Keratinocyte (primary cell): Measurements from ENCODE around the gene FBXO7. TPM values are rescaled to one million over a fixed set of nuclear protein-coding genes. Genes with fewer than 3 reads are reported as not detected.
A peak's percentile ranks its signal among the peaks of the same experiment; 100 is the strongest.

Experiments used
- DNase-seq: peaks from one replicate; pipeline ENCODE4 v3.0.0-alpha.2; 2011; ENCODE audit warnings: low read depth, missing footprints, low spot score
- FAIRE-seq: peaks from 2 replicates; lab custom pipeline; 2011; peaks lifted over from hg19 to GRCh38; lab: Jason Lieb, UNC
- H2AFZ ChIP-seq: 2 replicates; pipeline ENCODE4 v1.6.0; 2012; ENCODE audit warnings: low read length, control low read depth, inconsistent platforms; ENCODE audit not compliant: control insufficient read depth
- H3K27ac ChIP-seq: 2 replicates; pipeline ENCODE4 v1.5.1; 2011; ENCODE audit warnings: low read length; ENCODE audit not compliant: control insufficient read depth, insufficient read depth
- H3K27me3 ChIP-seq: 3 replicates; pipeline ENCODE4 v1.6.0; 2011; ENCODE audit warnings: low read length; ENCODE audit not compliant: control insufficient read depth, insufficient read depth; ENCODE audit errors: extremely low read depth
- H3K36me3 ChIP-seq, 2 experiments: 2 replicates in 1 of 2; 3 replicates in 1 of 2; pipeline ENCODE4 v1.5.1; 2011; ENCODE audit warnings: low read length in 2 of 2, mild to moderate bottlenecking in 1 of 2; ENCODE audit not compliant: control insufficient read depth in 2 of 2, insufficient read depth in 2 of 2; ENCODE audit errors: extremely low read depth in 1 of 2
- H3K4me1 ChIP-seq: 3 replicates; pipeline ENCODE4 v1.5.1; 2011; ENCODE audit warnings: low read length; ENCODE audit not compliant: control insufficient read depth, insufficient read depth; ENCODE audit errors: extremely low read depth
- H3K4me2 ChIP-seq: 3 replicates; pipeline ENCODE4 v1.6.0; 2011; ENCODE audit warnings: low read depth, low read length; ENCODE audit not compliant: control insufficient read depth, insufficient read depth; ENCODE audit errors: extremely low read depth
- H3K4me3 ChIP-seq, 3 experiments: fragments of 200-600 bp in 1 of 3; sonication (generic) in 1 of 3; 2 replicates in 2 of 3; 3 replicates in 1 of 3; pipeline ENCODE4 v1.5.1; 2011 to 2016; ENCODE audit warnings: low read length in 3 of 3, mild to moderate bottlenecking in 3 of 3, control low read depth in 2 of 3, inconsistent platforms in 1 of 3, low read depth in 1 of 3, mixed read lengths in 1 of 3, mixed run types in 1 of 3, moderate library complexity in 1 of 3; ENCODE audit not compliant: control insufficient read depth in 2 of 3, insufficient read depth in 2 of 3; ENCODE audit errors: extremely low read depth in 1 of 3
- H3K79me2 ChIP-seq: 2 replicates; pipeline ENCODE4 v1.6.0; 2012; ENCODE audit warnings: low read length; ENCODE audit not compliant: control insufficient read depth, insufficient read depth
- H3K9ac ChIP-seq: 3 replicates; pipeline ENCODE4 v1.6.0; 2011; ENCODE audit warnings: low read length; ENCODE audit not compliant: control insufficient read depth, insufficient read depth; ENCODE audit errors: extremely low read depth
- H3K9me1 ChIP-seq: 3 replicates; pipeline ENCODE4 v1.6.0; 2011; ENCODE audit warnings: low read length; ENCODE audit not compliant: control insufficient read depth, insufficient read depth; ENCODE audit errors: extremely low read depth
- H3K9me3 ChIP-seq: 2 replicates; pipeline ENCODE4 v1.5.1; 2012; ENCODE audit warnings: low read depth, low read length; ENCODE audit not compliant: control insufficient read depth
- H4K20me1 ChIP-seq: 3 replicates; pipeline ENCODE4 v1.6.0; 2011; ENCODE audit warnings: low read length; ENCODE audit not compliant: control insufficient read depth, insufficient read depth; ENCODE audit errors: extremely low read depth
- CTCF ChIP-seq, 3 experiments: IDR thresholded peaks in 1 of 3; conservative IDR thresholded peaks in 1 of 3; optimal IDR thresholded peaks in 1 of 3; 2 replicates in 2 of 3; 3 replicates in 1 of 3; pipeline versions ENCODE3 to v1.5.1; 2011; ENCODE audit warnings: low read length in 3 of 3, mild to moderate bottlenecking in 3 of 3, moderate library complexity in 2 of 3, control low read depth in 1 of 3, inconsistent platforms in 1 of 3; ENCODE audit not compliant: insufficient read depth in 2 of 3; ENCODE audit errors: extremely low read depth in 1 of 3
- EZH2 ChIP-seq: IDR thresholded peaks from one replicate; pipeline ENCODE4 v1.6.1; 2012; ENCODE audit warnings: inconsistent platforms, mild to moderate bottlenecking, low read length, moderate library complexity
- dilution Hi-C: fragments of 300-500 bp; cut with MboI; formaldehyde crosslinking; loops from one replicate; pipeline ENCODE4 v1.7.0; 2020; ENCODE audit warnings: low sequenced_read_pairs; ENCODE audit not compliant: extremely low pct_ligation_motif_present
- polyA plus RNA-seq, 5 experiments: library from polyadenylated mRNA; depleted of rRNA in 3 of 5; stranded (reverse) in 3 of 5; stranded (forward) in 1 of 5; unstranded in 1 of 5; fragments of >200 nt; gene quantifications; 1 replicate in 1 of 5; 2 replicates in 3 of 5; 3 replicates in 1 of 5; pipeline versions ENCODE4 v1.2.1 to v1.2.3, GENCODE V29; 2011 to 2012; ENCODE audit warnings: missing spikeins in 2 of 5, low read depth in 1 of 5, low replicate concordance in 1 of 5

The FBXO7 gene
- polyA plus RNA-seq, 1 donor (not counting 4 experiments of a cell fraction or from before 2014, with no cell fraction given), result 106 TPM

GRCh38 chr22:32482708-32483107 is 8.1 kb downstream of the FBXO7 start:
- peaks cover 64% of the 10 kb centered on the region for H3K79me2 ChIP-seq
- no peak overlapping the region for H3K4me3 ChIP-seq
- DNase-seq (no peak), FAIRE-seq (peak; percentile 92)
- H3K9me1 ChIP-seq, result peaks cover 3% of the 10 kb centered on the region
- dilution Hi-C loops, result no loop called here
- peaks cover 14% of the 10 kb centered on the region for H3K4me1 ChIP-seq
- no peak overlapping the region for H3K4me2 ChIP-seq
- H2AFZ ChIP-seq, result no peak overlapping the region
- peaks cover 19% of the 10 kb centered on the region for H4K20me1 ChIP-seq
- no peak for TF ChIP-seq CTCF (optimal IDR thresholded peaks at IDR 0.05 in 1 of 3, IDR thresholded peaks at IDR 0.05 in 1 of 3, conservative IDR thresholded peaks at IDR 0.05 in 1 of 3; ENCODE audit: extremely low read depth in 1 of 3, insufficient read depth in 2 of 3, low read length in 3 of 3)
- TF ChIP-seq EZH2, result no peak
- no peak overlapping the region for H3K9ac ChIP-seq
- H3K36me3 ChIP-seq, result peaks cover 14 to 20% of the 10 kb centered on the region in 2 experiments
- H3K27me3 ChIP-seq, result no peaks in the 10 kb centered on the region
- H3K27ac ChIP-seq, result no peak overlapping the region
- no peaks in the 10 kb centered on the region for H3K9me3 ChIP-seq

GRCh38 chr22:32486656-32487390 is 12.2 kb downstream of the FBXO7 start:
- TF ChIP-seq CTCF (optimal IDR thresholded peaks at IDR 0.05 in 1 of 3, IDR thresholded peaks at IDR 0.05 in 1 of 3, conservative IDR thresholded peaks at IDR 0.05 in 1 of 3; ENCODE audit: extremely low read depth in 1 of 3, insufficient read depth in 2 of 3, low read length in 3 of 3), result no peak
- peaks cover 15 to 21% of the 10 kb centered on the region in 2 experiments for H3K36me3 ChIP-seq
- no peak for DNase-seq
- dilution Hi-C loops, result no loop called here
- peaks cover 13% of the 10 kb centered on the region for H3K4me1 ChIP-seq
- no peaks in the 10 kb centered on the region for H3K9me3 ChIP-seq
- no peak overlapping the region for H2AFZ ChIP-seq
- no peak for FAIRE-seq
- H3K4me3 ChIP-seq, result no peak overlapping the region
- peaks cover 30% of the 10 kb centered on the region for H3K79me2 ChIP-seq
- H4K20me1 ChIP-seq, result peaks cover 13% of the 10 kb centered on the region
- H3K9ac ChIP-seq, result no peak overlapping the region
- H3K27me3 ChIP-seq, result no peaks in the 10 kb centered on the region
- no peak overlapping the region for H3K4me2 ChIP-seq
- H3K27ac ChIP-seq, result no peak overlapping the region
- H3K9me1 ChIP-seq, result no peaks in the 10 kb centered on the region
